Stomach (tissue), 4 donors: ENCODE results near the gene IKZF1.

Experiments used
- CTCF ChIP-seq, 7 experiments: fragments of 450-650 bp in 4 of 7; fragments of 200-600 bp in 3 of 7; sonication (generic) in 3 of 7; IDR thresholded peaks; one replicate each; pipeline ENCODE4 v1.5.1; 2016 to 2019; ENCODE audit warnings: antibody characterized with exemption in 7 of 7, control low read depth in 2 of 7, mild to moderate bottlenecking in 1 of 7
- EP300 ChIP-seq: sonication (generic); formaldehyde crosslinking; IDR thresholded peaks from one replicate; pipeline ENCODE4 v1.6.1; 2017; ENCODE audit warnings: antibody characterized with exemption

- no peak for TF ChIP-seq EP300
- TF ChIP-seq CTCF (IDR thresholded peaks at IDR 0.05) = no peak
Measured at GRCh38 chr7:50268223-50268622, 36.3 kb upstream of the IKZF1 start.
